NK-92 (cell line): ENCODE measurements around the gene TOP3B.

Experiments
- DNase-seq: peaks from one replicate; lab custom pipeline; 2025; ENCODE audit not compliant: unreplicated experiment; lab: John Stamatoyannopoulos, UW

The TOP3B gene

GRCh38 chr22:22011964-22012363 is 29.4 kb upstream of the TOP3B start:
- DNase-seq = no peak

- no peak for DNase-seq
Observed at GRCh38 chr22:22010358-22010757, 27.8 kb upstream of the TOP3B start.

- DNase-seq = no peak
Observed at GRCh38 chr22:22009661-22010060, 27.1 kb upstream of the TOP3B start.

GRCh38 chr22:22006596-22006990 is 24.0 kb upstream of the TOP3B start:
- DNase-seq = no peak

- no peak for DNase-seq
Observed at GRCh38 chr22:22005945-22006595, 23.5 kb upstream of the TOP3B start.

GRCh38 chr22:22003233-22003632 is 20.6 kb upstream of the TOP3B start:
- DNase-seq = no peak

- no peak for DNase-seq
Observed at GRCh38 chr22:22002526-22003055, 20.0 kb upstream of the TOP3B start.

- DNase-seq = no peak
Observed at GRCh38 chr22:22001664-22002525, 19.3 kb upstream of the TOP3B start.

GRCh38 chr22:21998595-21999247 is 16.1 kb upstream of the TOP3B start:
- no peak for DNase-seq

- no peak for DNase-seq
Observed at GRCh38 chr22:21996175-21996720, 13.7 kb upstream of the TOP3B start.

GRCh38 chr22:21995660-21996059 is 13.1 kb upstream of the TOP3B start:
- DNase-seq = no peak

GRCh38 chr22:21994881-21995444 is 12.4 kb upstream of the TOP3B start:
- no peak for DNase-seq

- no peak for DNase-seq
Observed at GRCh38 chr22:21992593-21993237, 10.1 kb upstream of the TOP3B start.

- DNase-seq = no peak
Observed at GRCh38 chr22:21991774-21992173, 9.2 kb upstream of the TOP3B start.

GRCh38 chr22:21991304-21991596 is 8.7 kb upstream of the TOP3B start:
- DNase-seq = no peak

GRCh38 chr22:21990445-21991303 is 8.1 kb upstream of the TOP3B start:
- DNase-seq = no peak

- DNase-seq = no peak
Observed at GRCh38 chr22:21989049-21989448, 6.5 kb upstream of the TOP3B start.

GRCh38 chr22:21985214-21985613 is 2.6 kb upstream of the TOP3B start:
- no peak for DNase-seq

GRCh38 chr22:21984793-21985192 is 2.2 kb upstream of the TOP3B start:
- DNase-seq = no peak

- DNase-seq = no peak
Observed at GRCh38 chr22:21981874-21982273, 713 bp downstream of the TOP3B start.
